OCI-LY3 (cell line): Measurements from ENCODE around the gene ZGLP1.

ENCODE experiments used
- CTCF ChIP-seq: fragments of 200-600, 300-600 bp; sonication (generic); IDR thresholded peaks from 2 replicates; pipeline ENCODE4 v1.5.1; 2014; ENCODE audit warnings: antibody characterized with exemption, low read length, low read depth
- EZH2phosphoT487 ChIP-seq: fragments of 200-600 bp; shearing (Covaris generic); IDR thresholded peaks from 2 replicates; pipeline ENCODE4 v1.6.1; 2018; ENCODE audit warnings: antibody characterized with exemption, mixed run types, low read depth

- TF ChIP-seq EZH2phosphoT487, result no peak
- no peak for TF ChIP-seq CTCF
Observed at GRCh38 chr19:10256970-10257615, 52.5 kb downstream of the ZGLP1 start.
